ENCODE data around the gene CHDH.

GRCh38 chr3:53811143-53811927, 34.9 kb downstream of the CHDH start:
- TF ChIP-seq TAF1 (IDR thresholded peaks at IDR 0.05; ENCODE audit: low read depth, low read length) (no peak), POLR2AphosphoS5 (IDR thresholded peaks at IDR 0.05; ENCODE audit: low read depth, low read length) (no peak), POLR2A (IDR thresholded peaks at IDR 0.05; ENCODE audit: low read depth, low read length) (no peak), PAX5 (IDR thresholded peaks at IDR 0.05; ENCODE audit: insufficient read depth, low read length, severe bottlenecking) (no peak), SPI1 (IDR thresholded peaks at IDR 0.05; ENCODE audit: low read depth, low read length) (no peak)

All from GM12891 (cell line).